Hepatocyte (in vitro differentiated cells): Measurements from ENCODE around the gene MS4A15. TPM values are rescaled to one million over a fixed set of nuclear protein-coding genes. Genes with fewer than 3 reads are reported as not detected.

Source experiments
- DNase-seq: peaks from one replicate; pipeline ENCODE4 v3.0.0-alpha.2; 2016; ENCODE audit warnings: low spot score
- H2AFZ ChIP-seq: fragments of 200-600 bp; sonication (generic); 2 replicates; pipeline ENCODE4 v1.6.0; 2016; ENCODE audit warnings: antibody characterized with exemption, mild to moderate bottlenecking
- H3K27ac ChIP-seq: fragments of 200-600 bp; sonication (generic); 2 replicates; pipeline ENCODE4 v1.5.1; 2016; ENCODE audit warnings: mild to moderate bottlenecking
- H3K27me3 ChIP-seq: fragments of 200-600 bp; sonication (generic); 2 replicates; pipeline ENCODE4 v1.6.1; 2016
- H3K36me3 ChIP-seq: fragments of 200-600 bp; sonication (generic); replicated peaks from 2 replicates; pipeline ENCODE4 v1.5.1; 2016; ENCODE audit warnings: low read depth; ENCODE audit not compliant: insufficient read depth
- H3K4me1 ChIP-seq: fragments of 200-600 bp; sonication (generic); 2 replicates; pipeline ENCODE4 v1.5.1; 2016; ENCODE audit warnings: mild to moderate bottlenecking, moderate library complexity; ENCODE audit not compliant: insufficient read depth
- H3K4me2 ChIP-seq: fragments of 200-600 bp; sonication (generic); 2 replicates; pipeline ENCODE4 v1.6.0; 2016
- H3K4me3 ChIP-seq: fragments of 200-600 bp; sonication (generic); 2 replicates; pipeline ENCODE4 v1.5.1; 2016; ENCODE audit warnings: mild to moderate bottlenecking
- H3K79me2 ChIP-seq: fragments of 200-600 bp; sonication (generic); 2 replicates; pipeline ENCODE4 v1.6.0; 2017; ENCODE audit warnings: mild to moderate bottlenecking
- H3K9me2 ChIP-seq: fragments of 200-600 bp; sonication (generic); replicated peaks from 2 replicates; pipeline ENCODE4 v1.6.0; 2017; ENCODE audit warnings: mild to moderate bottlenecking; ENCODE audit not compliant: insufficient read depth
- H3K9me3 ChIP-seq: fragments of 200-600 bp; sonication (generic); 2 replicates; pipeline ENCODE4 v1.5.1; 2016; ENCODE audit warnings: low read depth, mild to moderate bottlenecking
- H4K20me1 ChIP-seq: fragments of 200-600 bp; sonication (generic); 2 replicates; pipeline ENCODE4 v1.6.0; 2016; ENCODE audit warnings: mild to moderate bottlenecking; ENCODE audit not compliant: insufficient read depth, poor library complexity, severe bottlenecking
- EZH2 ChIP-seq: fragments of 200-600 bp; sonication (generic); IDR thresholded peaks from 2 replicates; pipeline ENCODE4 v1.6.1; 2016; ENCODE audit warnings: antibody characterized with exemption, mild to moderate bottlenecking, borderline replicate concordance
- EZH2phosphoT487 ChIP-seq: fragments of 200-600 bp; sonication (generic); IDR thresholded peaks from one replicate; pipeline ENCODE4 v1.6.1; 2018; ENCODE audit warnings: antibody characterized with exemption, mild to moderate bottlenecking, low read depth, moderate library complexity; ENCODE audit not compliant: unreplicated experiment, severe bottlenecking
- WGBS: methylation state at CpG from one replicate; pipeline ENCODE4 v1.1.6; 2016; ENCODE audit warnings: low lambda C conversion rate; ENCODE audit errors: missing lambda C conversion rate; 5-methylcytosine and 5-hydroxymethylcytosine counted together
- polyA plus RNA-seq: library from polyadenylated mRNA; unstranded; fragments of >200 nt; fragmentation: Nextera tagmentation; extraction: Ambion mirVana; gene quantifications from 2 replicates; pipeline ENCODE4 v1.2.1, GENCODE V29; 2016
- total RNA-seq: library from RNA; depleted of rRNA; stranded (reverse); fragments of >200 nt; gene quantifications from 2 replicates; pipeline ENCODE4 v1.2.3, GENCODE V29; 2014
- TF ChIP-seq, protein P1 (sequence below): fragments of 200-600 bp; sonication (generic); IDR thresholded peaks from 2 replicates; pipeline ENCODE4 v1.5.1; 2016; ENCODE audit warnings: antibody characterized with exemption, mild to moderate bottlenecking; ENCODE audit not compliant: poor library complexity

The MS4A15 gene
- total and polyA plus RNA-seq, 2 experiments from 2014 or later: 1.1 to 4.3 TPM

DNA sequence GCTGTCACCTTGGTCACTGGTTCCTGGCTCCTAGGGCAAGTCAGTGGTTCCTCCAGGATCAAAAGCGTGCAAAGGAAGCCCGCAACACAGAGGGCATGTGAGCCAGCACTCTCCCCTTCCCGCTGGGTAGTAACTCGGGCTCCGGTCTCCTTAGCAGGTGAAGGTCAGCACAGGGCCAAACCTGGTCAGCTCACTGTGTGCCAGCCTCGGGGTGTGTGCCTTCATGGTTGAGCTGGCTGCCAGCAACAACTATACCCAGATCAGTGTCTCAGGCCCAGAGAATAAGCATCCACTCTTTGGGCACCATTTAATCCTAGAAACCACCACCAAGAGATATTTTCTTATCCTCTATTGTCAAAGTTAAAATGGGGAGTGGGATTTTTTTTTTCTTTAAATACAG, 69.1 kb downstream of the MS4A15 start:
- Histone ChIP-seq H3K9me2 (no peaks in the 10 kb centered on the region), H2AFZ (no peak overlapping the region), H3K4me3 (no peak overlapping the region), H3K4me1 (no peaks in the 10 kb centered on the region), H3K9me3 (no peaks in the 10 kb centered on the region), H3K36me3 (no peaks in the 10 kb centered on the region), H4K20me1 (no peaks in the 10 kb centered on the region), H3K79me2 (no peaks in the 10 kb centered on the region), H3K27ac (no peak overlapping the region), H3K4me2 (no peak overlapping the region), H3K27me3 (no peaks in the 10 kb centered on the region)
- TF ChIP-seq EZH2phosphoT487 (no peak), EZH2 (no peak)
- TF ChIP-seq, protein P1, sequence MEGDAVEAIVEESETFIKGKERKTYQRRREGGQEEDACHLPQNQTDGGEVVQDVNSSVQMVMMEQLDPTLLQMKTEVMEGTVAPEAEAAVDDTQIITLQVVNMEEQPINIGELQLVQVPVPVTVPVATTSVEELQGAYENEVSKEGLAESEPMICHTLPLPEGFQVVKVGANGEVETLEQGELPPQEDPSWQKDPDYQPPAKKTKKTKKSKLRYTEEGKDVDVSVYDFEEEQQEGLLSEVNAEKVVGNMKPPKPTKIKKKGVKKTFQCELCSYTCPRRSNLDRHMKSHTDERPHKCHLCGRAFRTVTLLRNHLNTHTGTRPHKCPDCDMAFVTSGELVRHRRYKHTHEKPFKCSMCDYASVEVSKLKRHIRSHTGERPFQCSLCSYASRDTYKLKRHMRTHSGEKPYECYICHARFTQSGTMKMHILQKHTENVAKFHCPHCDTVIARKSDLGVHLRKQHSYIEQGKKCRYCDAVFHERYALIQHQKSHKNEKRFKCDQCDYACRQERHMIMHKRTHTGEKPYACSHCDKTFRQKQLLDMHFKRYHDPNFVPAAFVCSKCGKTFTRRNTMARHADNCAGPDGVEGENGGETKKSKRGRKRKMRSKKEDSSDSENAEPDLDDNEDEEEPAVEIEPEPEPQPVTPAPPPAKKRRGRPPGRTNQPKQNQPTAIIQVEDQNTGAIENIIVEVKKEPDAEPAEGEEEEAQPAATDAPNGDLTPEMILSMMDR: no peak
- WGBS: 84% methylated on average over 5 of the region's 6 CpGs
- no peak for DNase-seq

Other genes with a start within 250 kb of the MS4A15 start
- gene MS4A13, start 241.5 kb upstream of the MS4A15 start, total RNA-seq: not detected in 2 replicates
- gene MS4A13, start 241.5 kb upstream of the MS4A15 start, polyA plus RNA-seq: not detected in 2 replicates
- gene MS4A8, start 57.3 kb upstream of the MS4A15 start, total RNA-seq: 1.5 and 3.8 TPM in 2 replicates
- gene MS4A8, start 57.3 kb upstream of the MS4A15 start, polyA plus RNA-seq: 1.7 and 2.3 TPM in 2 replicates
- not detected in 2 replicates for gene MS4A18, start 32.1 kb upstream of the MS4A15 start, total RNA-seq
- gene MS4A18, start 32.1 kb upstream of the MS4A15 start, polyA plus RNA-seq: not detected in 2 replicates
- gene MS4A10, start 28.5 kb downstream of the MS4A15 start, total RNA-seq: 0.47 and 1.2 TPM in 2 replicates
- 0.21 and 1.8 TPM in 2 replicates for gene MS4A10, start 28.5 kb downstream of the MS4A15 start, polyA plus RNA-seq
- gene CCDC86, start 85.2 kb downstream of the MS4A15 start, total RNA-seq: 7.4 and 9.1 TPM in 2 replicates
- gene CCDC86, start 85.2 kb downstream of the MS4A15 start, polyA plus RNA-seq: 25.3 and 27.5 TPM in 2 replicates
- 1.2 and 1.3 TPM in 2 replicates for gene PTGDR2, start 99.1 kb downstream of the MS4A15 start, total RNA-seq
- 0.69 and 2.0 TPM in 2 replicates for gene PTGDR2, start 99.1 kb downstream of the MS4A15 start, polyA plus RNA-seq
- 0.12 TPM in 1 of 2 replicates, not detected in the other for gene ZP1, start 110.7 kb downstream of the MS4A15 start, total RNA-seq
- gene ZP1, start 110.7 kb downstream of the MS4A15 start, polyA plus RNA-seq: 0.32 and 1.6 TPM in 2 replicates
- gene PRPF19, start 149.7 kb downstream of the MS4A15 start, total RNA-seq: 38.1 and 53.8 TPM in 2 replicates
- gene PRPF19, start 149.7 kb downstream of the MS4A15 start, polyA plus RNA-seq: 18.5 and 19.3 TPM in 2 replicates
- 30.0 and 47.5 TPM in 2 replicates for gene TMEM109, start 157.3 kb downstream of the MS4A15 start, total RNA-seq
- gene TMEM109, start 157.3 kb downstream of the MS4A15 start, polyA plus RNA-seq: 86.9 and 92.5 TPM in 2 replicates
- gene TMEM132A, start 167.6 kb downstream of the MS4A15 start, total RNA-seq: 33.7 and 44.3 TPM in 2 replicates
- 97.1 and 98.7 TPM in 2 replicates for gene TMEM132A, start 167.6 kb downstream of the MS4A15 start, polyA plus RNA-seq
- gene SLC15A3, start 195.3 kb downstream of the MS4A15 start, total RNA-seq: 1.4 and 3.3 TPM in 2 replicates
- 0.56 and 2.3 TPM in 2 replicates for gene SLC15A3, start 195.3 kb downstream of the MS4A15 start, polyA plus RNA-seq
- 0.03 and 0.08 TPM in 2 replicates for gene CD6, start 214.8 kb downstream of the MS4A15 start, total RNA-seq
- gene CD6, start 214.8 kb downstream of the MS4A15 start, polyA plus RNA-seq: not detected in 2 replicates